Prostate gland (tissue), 2 donors: ENCODE measurements around the gene RAD1.

Experiments
- POLR2A ChIP-seq: fragments of 450-650 bp; IDR thresholded peaks from one replicate; pipeline ENCODE4 v1.6.1; 2016; ENCODE audit warnings: antibody characterized with exemption, mild to moderate bottlenecking
- POLR2AphosphoS5 ChIP-seq: sonication (generic); formaldehyde crosslinking; IDR thresholded peaks from one replicate; pipeline ENCODE4 v1.6.1; 2017; ENCODE audit warnings: antibody characterized with exemption
- TF ChIP-seq, protein P1 (sequence below), 4 experiments: fragments of 200-600 bp in 2 of 4; fragments of 450-650 bp in 2 of 4; sonication (generic) in 2 of 4; IDR thresholded peaks; 1 replicate in 3 of 4; 2 replicates in 1 of 4; pipeline ENCODE4 v1.5.1; 2016 to 2019; ENCODE audit warnings: antibody characterized with exemption in 4 of 4, mild to moderate bottlenecking in 2 of 4, moderate library complexity in 2 of 4

DNA sequence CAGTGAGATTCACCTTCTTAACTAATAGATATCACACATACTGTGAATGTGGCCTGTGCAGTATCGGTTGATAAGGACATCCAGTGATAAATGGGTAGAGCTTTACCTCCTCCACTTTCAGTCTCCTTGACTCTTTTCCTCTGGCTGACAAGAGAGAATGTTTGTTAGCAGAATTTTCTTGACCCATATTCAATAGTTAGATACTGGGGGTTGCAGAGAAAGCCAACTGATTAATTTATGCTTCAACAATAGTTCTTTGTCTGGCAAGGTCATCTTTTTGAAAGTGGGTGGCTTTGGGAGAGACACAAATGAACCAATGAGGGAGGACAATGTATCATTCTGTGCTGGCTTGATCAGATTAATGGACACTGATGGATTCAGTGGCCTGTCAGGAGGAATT lies 46.0 kb downstream of the RAD1 start:
- TF ChIP-seq, protein P1, sequence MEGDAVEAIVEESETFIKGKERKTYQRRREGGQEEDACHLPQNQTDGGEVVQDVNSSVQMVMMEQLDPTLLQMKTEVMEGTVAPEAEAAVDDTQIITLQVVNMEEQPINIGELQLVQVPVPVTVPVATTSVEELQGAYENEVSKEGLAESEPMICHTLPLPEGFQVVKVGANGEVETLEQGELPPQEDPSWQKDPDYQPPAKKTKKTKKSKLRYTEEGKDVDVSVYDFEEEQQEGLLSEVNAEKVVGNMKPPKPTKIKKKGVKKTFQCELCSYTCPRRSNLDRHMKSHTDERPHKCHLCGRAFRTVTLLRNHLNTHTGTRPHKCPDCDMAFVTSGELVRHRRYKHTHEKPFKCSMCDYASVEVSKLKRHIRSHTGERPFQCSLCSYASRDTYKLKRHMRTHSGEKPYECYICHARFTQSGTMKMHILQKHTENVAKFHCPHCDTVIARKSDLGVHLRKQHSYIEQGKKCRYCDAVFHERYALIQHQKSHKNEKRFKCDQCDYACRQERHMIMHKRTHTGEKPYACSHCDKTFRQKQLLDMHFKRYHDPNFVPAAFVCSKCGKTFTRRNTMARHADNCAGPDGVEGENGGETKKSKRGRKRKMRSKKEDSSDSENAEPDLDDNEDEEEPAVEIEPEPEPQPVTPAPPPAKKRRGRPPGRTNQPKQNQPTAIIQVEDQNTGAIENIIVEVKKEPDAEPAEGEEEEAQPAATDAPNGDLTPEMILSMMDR (IDR thresholded peaks at IDR 0.05) = no peak
- TF ChIP-seq POLR2A (no peak), POLR2AphosphoS5 (no peak)
